ENCODE measurements around the gene MIPEP. TPM values are rescaled to one million over a fixed set of nuclear protein-coding genes. Genes with fewer than 3 reads are reported as not detected.

The MIPEP gene
- total and polyA plus RNA-seq, 9 donors, result 7.7 to 11.7 (median 9.2) TPM

- no peaks in the 10 kb centered on the region for H3K36me3 ChIP-seq (ENCODE audit: control insufficient read depth, insufficient read depth, low read length)
- DNase-seq, result no peak
- no CpG with 5 or more reads among the region's 1 CpG for WGBS (ENCODE audit: insufficient coverage)
Observed at GRCh38 chr13:23710366-23710765, 178.8 kb downstream of the MIPEP start.

DNA sequence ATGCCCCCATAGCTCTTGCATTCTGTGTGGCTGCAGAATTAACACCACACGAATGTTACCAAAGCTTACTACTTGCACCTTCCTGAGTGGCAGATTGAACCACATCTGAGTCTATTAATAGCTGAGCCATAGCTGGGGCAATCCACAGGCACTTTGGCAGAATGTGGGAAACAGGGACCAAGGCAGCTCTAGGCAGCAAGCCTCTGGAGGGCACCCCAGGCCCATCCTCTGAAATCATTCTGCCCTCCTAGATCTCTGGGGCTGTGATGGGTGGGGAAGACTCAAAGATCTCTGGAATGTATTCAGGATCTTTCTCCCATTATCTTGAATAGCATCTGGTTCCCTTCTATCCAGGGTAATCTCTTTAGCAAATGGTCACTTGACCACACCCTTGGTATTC lies 179.7 kb downstream of the MIPEP start:
- no CpG with 5 or more reads among the region's 1 CpG for WGBS (ENCODE audit: insufficient coverage)
- DNase-seq, result no peak
- Histone ChIP-seq H3K4me1 (ENCODE audit: control insufficient read depth, insufficient read depth, low read length) (peaks cover 8% of the 10 kb centered on the region), H3K27ac (ENCODE audit: low read length) (no peak overlapping the region), H3K4me3 (ENCODE audit: low read length) (no peak overlapping the region), H3K36me3 (ENCODE audit: control insufficient read depth, insufficient read depth, low read length) (no peaks in the 10 kb centered on the region), H3K27me3 (ENCODE audit: control insufficient read depth, insufficient read depth, low read length) (no peaks in the 10 kb centered on the region), H3K9me3 (replicated peaks; ENCODE audit: control insufficient read depth, low read depth, low read length) (no peaks in the 10 kb centered on the region)

More at GRCh38 chr13:23710366-23710765, 178.8 kb downstream of the MIPEP start:
- H3K4me3 ChIP-seq (ENCODE audit: low read length), result no peak overlapping the region
- no peaks in the 10 kb centered on the region for H3K9me3 ChIP-seq (replicated peaks; ENCODE audit: control insufficient read depth, low read depth, low read length)
- H3K27ac ChIP-seq (ENCODE audit: low read length), result no peak overlapping the region
- peaks cover 6% of the 10 kb centered on the region for H3K4me1 ChIP-seq (ENCODE audit: control insufficient read depth, insufficient read depth, low read length)
- no peaks in the 10 kb centered on the region for H3K27me3 ChIP-seq (ENCODE audit: control insufficient read depth, insufficient read depth, low read length)

GRCh38 chr13:23707674-23708073 lies 181.5 kb downstream of the MIPEP start:
- Histone ChIP-seq H3K9me3 (replicated peaks; ENCODE audit: control insufficient read depth, low read depth, low read length) (no peaks in the 10 kb centered on the region), H3K27me3 (ENCODE audit: control insufficient read depth, insufficient read depth, low read length) (no peaks in the 10 kb centered on the region), H3K36me3 (ENCODE audit: control insufficient read depth, insufficient read depth, low read length) (no peaks in the 10 kb centered on the region), H3K27ac (ENCODE audit: low read length) (no peak overlapping the region), H3K4me1 (ENCODE audit: control insufficient read depth, insufficient read depth, low read length) (peaks cover 15% of the 10 kb centered on the region), H3K4me3 (ENCODE audit: low read length) (no peak overlapping the region)
- DNase-seq, result no peak
- 86% methylated on average over 2 of the region's 3 CpGs for WGBS (ENCODE audit: insufficient coverage)

DNA sequence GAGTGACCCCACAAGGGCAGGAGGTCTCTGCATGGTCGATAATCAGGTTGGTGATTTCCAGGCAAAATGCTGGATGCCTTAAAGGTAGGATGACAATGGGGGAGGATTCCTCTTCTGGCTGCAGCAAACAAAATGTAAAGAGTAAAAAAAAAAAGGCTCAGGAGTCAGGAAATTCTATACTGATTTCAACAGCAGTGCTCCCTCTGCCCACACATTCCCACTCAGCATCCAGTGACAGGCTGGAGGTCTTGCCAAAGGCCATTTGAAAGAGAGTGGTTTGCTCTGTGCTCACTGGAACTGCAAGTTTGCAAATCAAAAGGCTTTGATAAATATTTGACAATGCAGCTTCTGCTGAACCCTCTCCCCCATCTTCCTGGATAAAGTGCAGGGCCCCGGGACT lies 183.6 kb downstream of the MIPEP start:
- WGBS (ENCODE audit: insufficient coverage), result 83% methylated on average over 1 of the region's 2 CpGs
- no peaks in the 10 kb centered on the region for H3K36me3 ChIP-seq (ENCODE audit: control insufficient read depth, insufficient read depth, low read length)

DNA sequence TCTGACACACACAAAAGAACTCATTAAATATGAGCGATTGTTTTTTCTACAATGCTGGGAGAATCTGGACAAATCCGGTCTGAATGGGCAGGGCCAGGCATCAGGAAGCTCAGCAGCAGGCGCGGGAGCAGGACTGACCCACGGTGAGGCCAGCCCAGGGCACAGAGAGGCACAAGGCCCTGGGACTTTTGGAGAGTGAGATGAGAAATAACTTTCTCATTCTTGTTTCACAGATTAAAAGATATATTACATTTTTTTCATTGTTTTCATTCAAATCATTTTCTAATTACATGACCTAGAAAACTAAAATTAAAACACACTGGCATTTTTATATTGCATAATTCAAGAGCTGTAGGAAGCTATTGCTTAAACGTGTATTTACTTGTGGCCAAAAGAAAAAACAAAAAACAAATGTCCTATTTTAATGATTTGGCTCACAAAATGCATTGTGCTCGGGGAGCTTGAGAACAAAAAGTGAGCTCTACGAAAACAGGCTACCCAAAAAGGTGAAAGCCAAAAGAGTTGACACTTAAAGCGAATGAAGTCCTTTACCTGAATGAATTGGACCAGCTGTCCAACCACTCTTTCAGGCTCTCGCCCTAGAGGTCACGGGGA lies 185.8 kb downstream of the MIPEP start:
- Histone ChIP-seq H3K4me1 (ENCODE audit: control insufficient read depth, insufficient read depth, low read length) (peaks cover 23% of the 10 kb centered on the region), H3K36me3 (ENCODE audit: control insufficient read depth, insufficient read depth, low read length) (no peaks in the 10 kb centered on the region), H3K27ac (ENCODE audit: low read length) (no peak overlapping the region), H3K9me3 (replicated peaks; ENCODE audit: control insufficient read depth, low read depth, low read length) (no peaks in the 10 kb centered on the region), H3K27me3 (ENCODE audit: control insufficient read depth, insufficient read depth, low read length) (no peaks in the 10 kb centered on the region), H3K4me3 (ENCODE audit: low read length) (no peak overlapping the region)
- peak; percentile 50 for DNase-seq
- 56% methylated on average over 6 of the region's 11 CpGs for WGBS (ENCODE audit: insufficient coverage)

More for the DNA sequence above, 183.6 kb downstream of the MIPEP start:
- Histone ChIP-seq H3K27ac (ENCODE audit: low read length) (no peak overlapping the region), H3K9me3 (replicated peaks; ENCODE audit: control insufficient read depth, low read depth, low read length) (no peaks in the 10 kb centered on the region), H3K27me3 (ENCODE audit: control insufficient read depth, insufficient read depth, low read length) (no peaks in the 10 kb centered on the region), H3K4me1 (ENCODE audit: control insufficient read depth, insufficient read depth, low read length) (peaks cover 23% of the 10 kb centered on the region), H3K4me3 (ENCODE audit: low read length) (no peak overlapping the region)
- DNase-seq, result no peak

- no peaks in the 10 kb centered on the region for H3K36me3 ChIP-seq (ENCODE audit: control insufficient read depth, insufficient read depth, low read length)
- H3K27ac ChIP-seq (ENCODE audit: low read length), result no peak overlapping the region
- no peaks in the 10 kb centered on the region for H3K27me3 ChIP-seq (ENCODE audit: control insufficient read depth, insufficient read depth, low read length)
- H3K9me3 ChIP-seq (replicated peaks; ENCODE audit: control insufficient read depth, low read depth, low read length), result no peaks in the 10 kb centered on the region
- DNase-seq, result peak; percentile 92
- H3K4me3 ChIP-seq (ENCODE audit: low read length), result no peak overlapping the region
- WGBS (ENCODE audit: insufficient coverage), result 34% methylated on average over 7 of the region's 12 CpGs
- H3K4me1 ChIP-seq (ENCODE audit: control insufficient read depth, insufficient read depth, low read length), result peaks cover 24% of the 10 kb centered on the region
Observed at GRCh38 chr13:23701636-23702035, 187.6 kb downstream of the MIPEP start.

GRCh38 chr13:23701186-23701585 lies 188.0 kb downstream of the MIPEP start:
- Histone ChIP-seq H3K9me3 (replicated peaks; ENCODE audit: control insufficient read depth, low read depth, low read length) (no peaks in the 10 kb centered on the region), H3K4me1 (ENCODE audit: control insufficient read depth, insufficient read depth, low read length) (peaks cover 28% of the 10 kb centered on the region), H3K4me3 (ENCODE audit: low read length) (no peak overlapping the region), H3K36me3 (ENCODE audit: control insufficient read depth, insufficient read depth, low read length) (no peaks in the 10 kb centered on the region), H3K27me3 (ENCODE audit: control insufficient read depth, insufficient read depth, low read length) (no peaks in the 10 kb centered on the region), H3K27ac (ENCODE audit: low read length) (peak overlapping the region; percentile 17)
- no peak for DNase-seq
- WGBS (ENCODE audit: insufficient coverage), result no CpG with 5 or more reads among the region's 5 CpGs

DNA sequence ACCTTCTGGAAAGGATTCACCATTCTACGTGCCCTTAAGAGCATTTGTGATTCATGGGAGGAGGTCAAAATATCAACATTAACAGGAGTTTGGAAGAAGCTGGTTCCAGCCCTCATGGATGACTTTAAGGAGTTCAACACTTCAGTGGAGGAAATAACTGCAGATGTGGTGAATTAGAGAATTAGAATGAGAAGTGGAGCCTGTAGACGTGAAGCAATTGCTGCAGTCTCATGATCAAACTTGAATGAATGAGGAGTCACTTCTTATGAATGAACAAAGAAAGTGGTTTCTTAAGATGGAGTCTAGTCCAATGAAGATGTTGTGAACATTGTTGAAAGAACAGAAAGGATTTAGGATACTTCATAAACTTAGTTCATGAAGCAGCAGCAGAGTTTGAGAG lies 189.9 kb downstream of the MIPEP start:
- Histone ChIP-seq H3K36me3 (ENCODE audit: control insufficient read depth, insufficient read depth, low read length) (no peaks in the 10 kb centered on the region), H3K9me3 (replicated peaks; ENCODE audit: control insufficient read depth, low read depth, low read length) (no peaks in the 10 kb centered on the region), H3K4me3 (ENCODE audit: low read length) (no peak overlapping the region), H3K27ac (ENCODE audit: low read length) (no peak overlapping the region), H3K4me1 (ENCODE audit: control insufficient read depth, insufficient read depth, low read length) (peaks cover 31% of the 10 kb centered on the region), H3K27me3 (ENCODE audit: control insufficient read depth, insufficient read depth, low read length) (peaks cover 2% of the 10 kb centered on the region)
- no peak for DNase-seq
- WGBS (ENCODE audit: insufficient coverage), result 68% methylated on average over 2 of the region's 2 CpGs

GRCh38 chr13:23697772-23698313 lies 191.4 kb downstream of the MIPEP start:
- peaks cover 25% of the 10 kb centered on the region for H3K4me1 ChIP-seq (ENCODE audit: control insufficient read depth, insufficient read depth, low read length)
- H3K9me3 ChIP-seq (replicated peaks; ENCODE audit: control insufficient read depth, low read depth, low read length), result no peaks in the 10 kb centered on the region
- peaks cover 2% of the 10 kb centered on the region for H3K27me3 ChIP-seq (ENCODE audit: control insufficient read depth, insufficient read depth, low read length)
- no peak overlapping the region for H3K4me3 ChIP-seq (ENCODE audit: low read length)
- WGBS (ENCODE audit: insufficient coverage), result no CpG with 5 or more reads among the region's 1 CpG
- no peak for DNase-seq
- no peak overlapping the region for H3K27ac ChIP-seq (ENCODE audit: low read length)
- H3K36me3 ChIP-seq (ENCODE audit: control insufficient read depth, insufficient read depth, low read length), result no peaks in the 10 kb centered on the region

GRCh38 chr13:23696610-23697009 lies 192.6 kb downstream of the MIPEP start:
- Histone ChIP-seq H3K27ac (ENCODE audit: low read length) (no peak overlapping the region), H3K27me3 (ENCODE audit: control insufficient read depth, insufficient read depth, low read length) (peaks cover 2% of the 10 kb centered on the region)
- WGBS (ENCODE audit: insufficient coverage), result 55% methylated on average over 2 of the region's 5 CpGs

More at GRCh38 chr13:23696610-23697009, 192.6 kb downstream of the MIPEP start:
- no peak for DNase-seq
- H3K4me3 ChIP-seq (ENCODE audit: low read length), result no peak overlapping the region
- H3K9me3 ChIP-seq (replicated peaks; ENCODE audit: control insufficient read depth, low read depth, low read length), result no peaks in the 10 kb centered on the region
- no peaks in the 10 kb centered on the region for H3K36me3 ChIP-seq (ENCODE audit: control insufficient read depth, insufficient read depth, low read length)
- H3K4me1 ChIP-seq (ENCODE audit: control insufficient read depth, insufficient read depth, low read length), result peaks cover 19% of the 10 kb centered on the region
